GM21447 (cell line): ENCODE data around the gene CSF3.

Experiments used
- ATAC-seq: cut with Tn5 transposase; IDR thresholded peaks from one replicate; pipeline ENCODE4 v1.9.1; 2021; ENCODE audit not compliant: unreplicated experiment

The CSF3 gene

GRCh38 chr17:40023590-40024292 is 8.5 kb downstream of the CSF3 start:
- ATAC-seq = no peak

DNA sequence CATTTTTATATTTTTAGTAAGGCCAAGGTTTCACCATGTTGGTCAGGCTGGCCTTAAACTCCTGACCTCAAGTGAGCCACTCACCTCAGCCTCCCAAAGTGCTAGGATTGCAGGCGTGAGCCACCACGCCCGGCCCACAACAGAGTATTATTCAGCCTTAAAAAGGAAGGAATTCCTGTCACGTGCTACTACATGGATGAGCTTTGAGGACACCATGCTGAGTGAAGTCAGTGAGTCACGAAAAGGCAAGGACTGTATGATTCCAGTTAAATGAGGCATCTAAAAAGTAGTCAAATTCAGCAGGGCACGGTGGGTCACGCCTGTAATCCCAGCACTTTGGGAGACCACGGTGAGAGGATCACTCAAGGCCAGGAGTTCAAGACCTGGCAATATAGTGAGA is 9.7 kb downstream of the CSF3 start:
- ATAC-seq = no peak

DNA sequence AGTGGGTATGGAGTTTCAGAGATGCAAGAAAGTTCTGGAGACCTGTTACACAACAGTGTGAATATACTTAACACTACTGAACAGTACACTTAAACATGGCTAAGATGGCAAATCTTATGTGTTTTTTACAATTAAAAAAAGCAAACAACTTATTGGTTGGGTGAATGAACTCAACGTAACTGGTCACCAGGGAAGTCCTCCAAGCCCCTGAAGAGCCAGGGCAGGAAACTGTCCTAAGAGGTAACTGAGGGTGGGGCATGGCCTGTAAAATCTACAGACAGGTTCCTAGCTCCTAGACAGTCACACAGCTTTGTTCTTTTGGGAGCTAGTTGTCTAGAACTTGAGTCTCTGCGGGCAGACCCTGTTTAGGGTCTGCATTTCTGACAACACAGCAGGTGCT is 10.3 kb downstream of the CSF3 start:
- ATAC-seq = no peak

DNA sequence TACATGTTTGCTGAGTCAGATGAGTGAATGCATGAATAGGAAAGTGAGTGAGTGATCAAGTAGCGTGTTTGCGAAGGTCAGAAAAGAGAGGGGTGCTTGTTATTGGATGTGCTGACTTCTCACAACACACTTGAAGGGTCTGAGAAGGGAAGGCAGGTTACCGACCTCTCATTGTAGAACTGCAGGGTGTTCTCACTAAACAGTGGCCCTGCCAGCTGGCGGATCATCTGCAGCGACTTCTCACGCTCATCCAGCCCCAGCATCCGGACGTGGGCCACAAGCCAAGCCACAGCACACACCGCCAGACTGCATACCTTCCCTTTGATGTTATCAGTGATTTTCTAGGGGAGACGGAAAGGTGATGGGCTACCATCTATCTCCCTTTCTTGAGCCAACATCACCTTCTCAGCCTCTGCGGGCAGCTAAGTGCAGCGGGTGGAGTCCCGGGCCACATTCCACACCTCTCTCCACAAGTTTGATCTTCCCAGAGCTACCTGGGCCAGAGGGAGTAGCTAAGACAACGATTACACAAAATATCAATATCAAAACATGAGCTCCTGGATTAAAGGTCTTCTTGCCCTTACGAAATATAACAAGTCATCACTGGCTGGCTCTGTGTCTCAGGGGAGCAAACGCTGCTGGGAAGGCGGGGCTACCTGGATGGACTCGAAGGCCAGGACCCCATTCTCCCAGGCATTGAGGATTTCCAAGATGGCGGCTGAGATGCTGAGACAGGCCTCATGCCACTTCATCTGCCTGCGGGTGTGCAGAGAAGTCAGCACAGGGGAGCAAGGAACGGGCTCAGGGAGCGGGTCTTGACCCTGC is 11.0 kb downstream of the CSF3 start:
- ATAC-seq = no peak

GRCh38 chr17:40026816-40027613 is 11.8 kb downstream of the CSF3 start:
- ATAC-seq = no peak

DNA sequence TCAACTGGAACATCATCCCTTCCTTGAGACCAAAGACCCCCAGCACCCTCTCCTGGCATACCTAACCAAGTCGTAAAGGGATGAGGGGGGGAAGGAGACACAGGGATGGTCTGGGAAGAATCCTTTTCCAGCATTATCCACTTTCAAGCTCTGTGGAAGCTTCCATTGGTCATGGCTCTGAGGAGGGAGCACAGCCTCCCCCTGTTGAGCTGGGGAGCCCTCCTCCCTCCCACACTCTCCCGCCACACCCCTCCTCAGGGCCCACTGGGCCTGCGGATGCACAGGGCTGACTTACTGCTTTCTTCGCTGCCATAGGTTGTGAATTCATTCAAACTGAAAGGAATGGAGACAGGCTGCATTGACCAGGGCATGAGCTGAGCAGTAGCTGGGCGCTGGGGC is 12.4 kb downstream of the CSF3 start:
- no peak for ATAC-seq

GRCh38 chr17:40028595-40028994 is 13.4 kb downstream of the CSF3 start:
- ATAC-seq = no peak

DNA sequence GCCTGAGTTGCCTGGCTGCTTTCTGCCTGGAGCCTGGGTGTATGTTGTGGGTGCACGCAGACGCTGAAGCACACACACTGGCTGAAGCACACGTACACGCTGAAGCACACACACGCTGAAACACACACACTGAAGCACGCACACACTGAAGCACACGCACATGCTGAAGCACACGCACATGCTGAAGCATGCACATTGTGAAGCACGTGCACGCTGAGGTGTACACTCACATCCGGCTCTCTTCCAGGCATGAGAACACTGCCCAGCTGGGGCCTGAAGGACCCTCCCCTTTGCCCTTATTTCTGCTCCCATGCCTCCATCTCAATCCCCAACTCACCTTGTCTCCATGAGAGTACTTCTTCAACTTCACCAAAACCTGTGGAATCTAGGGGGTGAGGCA is 16.5 kb downstream of the CSF3 start:
- ATAC-seq = no peak

DNA sequence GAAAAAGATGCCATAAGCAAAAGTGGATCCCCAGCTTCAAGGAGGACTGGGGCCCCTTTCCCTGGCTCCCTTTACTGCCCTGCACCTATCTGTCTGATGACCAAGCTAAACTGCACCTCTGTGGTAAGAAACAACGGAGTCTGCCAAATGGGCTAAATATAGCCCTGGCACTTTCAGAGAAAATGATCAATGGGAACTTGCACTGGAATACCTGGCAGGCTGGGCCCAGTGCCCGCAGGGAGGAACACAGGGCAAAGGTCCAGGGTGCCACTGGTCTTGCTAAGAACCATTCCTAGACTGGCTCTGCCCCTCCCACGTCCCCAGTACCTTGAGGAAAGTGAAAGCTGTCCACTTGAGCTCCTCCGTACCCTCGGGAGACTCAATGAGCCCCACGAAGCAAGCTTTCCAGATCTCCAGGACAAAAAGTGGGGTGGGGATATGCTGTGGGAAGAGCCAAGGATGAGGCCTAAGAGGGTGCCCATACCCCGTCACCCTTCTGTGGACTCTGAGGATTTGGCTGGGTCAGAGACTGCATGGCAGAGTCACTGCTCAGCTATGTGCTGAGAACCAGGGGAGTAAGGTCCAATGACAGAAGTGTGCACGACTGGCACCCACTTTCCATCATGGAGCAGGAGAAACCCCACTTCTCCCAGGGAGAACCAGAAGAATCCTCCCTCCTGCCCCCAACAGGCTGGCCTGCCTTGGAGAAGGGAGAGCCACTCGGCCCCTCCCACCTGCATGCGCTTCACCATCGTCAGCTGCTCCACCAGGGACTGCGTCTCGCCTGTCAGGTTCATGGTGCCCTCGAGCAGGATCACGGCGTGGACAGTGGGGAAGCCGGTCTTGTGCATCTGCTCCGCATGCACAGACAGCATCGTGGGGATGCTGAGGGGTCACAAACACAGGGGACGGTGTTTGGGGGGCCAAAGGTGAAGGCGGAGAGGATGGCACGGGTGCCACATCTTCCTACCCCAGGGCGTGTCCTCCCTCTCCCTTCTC is 17.4 kb downstream of the CSF3 start:
- ATAC-seq = no peak

- ATAC-seq = no peak
Measured at GRCh38 chr17:40033339-40033738, 18.1 kb downstream of the CSF3 start.

DNA sequence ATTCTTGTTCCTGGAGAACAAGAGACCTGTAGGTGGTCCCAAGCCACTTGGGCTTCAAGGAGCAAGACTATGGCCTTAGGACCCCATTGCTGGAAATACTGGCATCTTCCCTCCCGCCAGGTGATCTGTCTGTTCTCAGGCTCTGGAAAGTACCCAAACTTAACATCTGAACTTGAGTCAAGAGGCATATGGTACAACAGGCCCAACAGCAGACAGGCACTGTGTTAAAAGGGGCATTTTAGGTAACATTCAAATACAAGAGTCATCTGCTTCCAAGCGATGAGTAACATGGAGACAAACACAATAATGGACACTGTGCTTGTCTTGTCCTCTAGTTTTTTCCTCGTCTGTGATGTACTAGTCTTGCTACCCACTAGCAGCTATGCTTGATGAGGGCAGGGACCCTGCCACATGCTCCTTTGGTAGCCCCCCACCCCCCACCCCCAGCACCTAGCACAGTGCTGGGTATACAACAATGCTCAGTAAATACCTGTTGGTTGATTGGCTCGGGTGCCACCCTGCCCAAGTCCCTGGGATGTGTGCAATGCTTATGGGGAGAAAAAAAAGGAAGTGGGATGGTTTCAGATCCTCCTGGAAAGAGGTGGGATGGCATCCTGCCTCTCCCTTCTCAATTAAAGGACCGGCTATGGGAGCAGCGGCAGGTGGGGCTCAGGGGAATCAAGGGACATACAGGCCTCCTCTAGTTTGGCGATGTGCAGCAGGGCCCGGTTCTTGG is 19.4 kb downstream of the CSF3 start:
- no peak for ATAC-seq

DNA sequence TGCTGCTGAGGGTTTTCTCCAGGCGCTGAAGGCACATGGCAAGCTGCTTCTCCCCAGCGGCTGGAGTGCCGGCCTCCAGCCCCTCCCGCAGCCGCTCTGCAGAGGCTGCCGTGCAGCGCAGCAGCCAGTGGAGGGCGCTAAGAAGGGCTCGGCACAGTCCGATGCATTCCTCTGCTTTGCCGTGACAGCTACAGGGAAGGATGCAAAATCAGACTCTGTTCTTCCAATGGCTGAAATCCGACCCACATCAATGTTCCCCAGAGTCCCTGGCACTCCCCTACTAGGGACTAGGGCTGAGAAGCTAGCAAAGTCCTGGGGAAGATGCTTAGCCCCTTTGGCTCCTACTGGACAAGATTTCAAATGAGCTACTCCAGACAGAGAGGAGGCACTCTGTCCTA is 19.9 kb downstream of the CSF3 start:
- no peak for ATAC-seq

- no peak for ATAC-seq
Measured at GRCh38 chr17:40038882-40039513, 23.8 kb downstream of the CSF3 start.

- no peak for ATAC-seq
Measured at GRCh38 chr17:40041196-40041595, 26.0 kb downstream of the CSF3 start.

DNA sequence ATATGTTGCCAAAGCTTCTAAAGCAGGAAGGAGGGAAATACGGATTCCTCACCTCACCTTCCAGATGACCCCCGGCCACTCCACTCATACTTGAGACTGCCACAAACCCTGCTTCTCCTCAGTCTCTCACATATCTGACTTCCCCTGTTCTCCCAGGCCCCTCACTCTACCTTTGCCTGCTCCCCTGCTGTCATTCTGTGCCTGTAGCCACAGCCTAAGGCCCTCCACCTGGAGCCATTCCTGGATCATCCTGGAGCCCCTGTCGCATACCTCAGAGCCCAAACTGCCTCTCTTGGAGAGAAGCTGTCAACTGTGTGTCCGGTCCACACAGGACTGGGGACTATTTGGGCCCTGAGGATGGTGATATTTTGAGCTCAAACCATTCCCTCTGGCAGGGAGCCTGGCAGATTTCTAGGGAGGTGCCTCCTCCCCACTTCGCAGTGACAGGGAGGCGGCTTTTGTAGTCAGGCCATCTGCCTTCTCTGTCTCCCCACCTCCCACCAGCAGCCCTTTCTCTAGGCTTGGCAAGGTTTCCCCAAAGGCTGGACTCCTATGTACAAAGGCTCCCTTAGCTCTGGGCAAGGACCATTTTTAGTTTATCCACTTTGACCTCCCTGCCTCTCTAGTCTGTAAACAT is 41.3 kb downstream of the CSF3 start:
- ATAC-seq = no peak

DNA sequence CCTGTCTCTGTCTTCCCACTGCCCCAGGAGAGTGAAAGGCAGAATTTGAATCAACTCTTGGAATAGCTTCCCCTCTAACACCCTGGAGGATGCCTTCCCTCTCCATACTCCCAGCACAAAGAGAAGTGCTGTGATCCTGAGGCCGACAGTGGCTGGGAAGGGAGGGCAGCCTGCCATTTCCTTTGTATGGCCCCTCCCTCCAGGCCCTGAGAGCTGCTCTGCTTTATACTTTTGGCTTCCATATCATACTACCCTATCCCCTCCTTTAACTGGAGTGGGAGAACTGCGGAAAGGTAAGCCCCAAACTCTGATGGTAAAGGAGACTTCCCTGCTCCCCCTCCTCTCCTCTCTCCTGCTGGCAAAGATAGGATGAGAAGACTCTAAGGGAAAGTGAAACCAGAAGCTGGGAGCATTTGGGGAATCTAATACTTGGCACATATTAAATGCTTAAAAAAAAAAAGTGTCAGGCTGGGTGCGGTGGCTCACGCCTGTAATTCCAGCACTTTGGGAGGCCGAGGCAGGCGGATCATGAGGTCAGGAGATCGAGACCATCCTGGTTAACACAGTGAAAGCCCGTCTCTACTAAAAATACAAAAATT is 43.0 kb downstream of the CSF3 start:
- ATAC-seq = no peak

DNA sequence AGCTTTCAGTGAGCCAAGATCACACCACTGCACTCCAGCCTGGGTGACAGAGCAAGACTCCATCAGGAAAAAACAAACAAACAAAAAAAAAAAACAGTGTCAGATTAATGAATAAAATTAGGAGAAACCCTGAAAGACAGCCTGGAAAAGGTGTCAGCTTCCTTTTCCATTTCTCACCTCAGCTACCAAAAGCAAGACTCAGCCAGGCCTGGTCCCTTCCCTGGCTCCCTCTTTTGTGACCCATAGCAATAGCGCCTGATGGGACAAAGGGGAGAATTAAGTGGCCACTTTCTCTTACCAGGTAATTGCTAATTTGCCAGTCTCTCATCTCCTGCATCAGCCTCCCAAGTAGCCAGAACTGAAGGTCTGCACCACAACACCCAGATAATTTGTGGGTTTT is 43.6 kb downstream of the CSF3 start:
- ATAC-seq = no peak

- ATAC-seq = no peak
Measured at GRCh38 chr17:40059729-40060475, 44.7 kb downstream of the CSF3 start.
